ENCODE data around the gene SPINK8. TPM values are rescaled to one million over a fixed set of nuclear protein-coding genes. Genes with fewer than 3 reads are reported as not detected.

SPINK8 gene
- total RNA-seq, 4 donors from 2014 or later, result not detected

- intact Hi-C loops (cut with DNase I), result no loop called here
- Histone ChIP-seq H3K27me3 (no peaks in the 10 kb centered on the region), H3K27ac (no peak overlapping the region), H3K9me3 (no peaks in the 10 kb centered on the region), H3K4me3 (replicated peaks in 1 of 3) (no peak overlapping the region), H3K4me1 (no peaks in the 10 kb centered on the region), H3K36me3 (peaks cover 14 to 19% of the 10 kb centered on the region in 2 donors)
- WGBS, 2 donors, result 90 to 93% methylated on average over 1 of the region's 1 CpG
- TF ChIP-seq POLR2A (IDR thresholded peaks at IDR 0.05) (no peak), CTCF (IDR thresholded peaks at IDR 0.05) (no peak)
- no peak for DNase-seq
Observed at GRCh38 chr3:48289659-48290058, 43.8 kb downstream of the SPINK8 start.

GRCh38 chr3:48287034-48287433 lies 46.4 kb downstream of the SPINK8 start:
- no peak overlapping the region for H3K27ac ChIP-seq
- intact Hi-C loops (cut with DNase I), result no loop called here
- H3K36me3 ChIP-seq, result no peaks in the 10 kb centered on the region
- H3K9me3 ChIP-seq, result no peaks in the 10 kb centered on the region
- H3K4me1 ChIP-seq, result no peaks in the 10 kb centered on the region
- no peaks in the 10 kb centered on the region for H3K27me3 ChIP-seq
- H3K4me3 ChIP-seq (replicated peaks in 1 of 3), result no peak overlapping the region
- DNase-seq, result no peak
- TF ChIP-seq POLR2A (IDR thresholded peaks at IDR 0.05) (no peak), CTCF (IDR thresholded peaks at IDR 0.05) (no peak)

DNA sequence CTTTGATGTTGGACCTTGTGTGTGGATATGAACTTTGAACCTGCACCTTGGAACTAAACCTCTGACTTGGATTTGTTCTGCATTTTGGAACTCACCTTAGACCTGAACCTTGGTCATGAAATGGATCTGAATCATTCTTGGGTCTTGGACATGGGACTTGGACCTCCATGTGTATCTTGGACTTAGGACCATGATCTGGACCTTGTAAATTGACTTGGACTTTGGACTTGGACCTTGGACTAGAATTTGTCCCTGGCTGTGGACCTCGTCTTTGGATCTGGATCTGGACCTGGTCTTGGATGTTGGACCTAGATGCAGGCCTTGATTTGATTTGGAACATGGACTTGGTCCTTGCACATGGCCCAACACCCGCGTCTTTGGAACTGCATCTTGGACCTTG lies 47.2 kb downstream of the SPINK8 start:
- Histone ChIP-seq H3K4me1 (no peaks in the 10 kb centered on the region), H3K9me3 (no peaks in the 10 kb centered on the region), H3K36me3 (no peaks in the 10 kb centered on the region), H3K27ac (no peak overlapping the region), H3K27me3 (no peaks in the 10 kb centered on the region), H3K4me3 (replicated peaks in 1 of 3) (no peak overlapping the region)
- TF ChIP-seq POLR2A (IDR thresholded peaks at IDR 0.05) (no peak), CTCF (IDR thresholded peaks at IDR 0.05) (no peak)
- WGBS, 2 donors, result 89 to 96% methylated on average over 3 of the region's 3 CpGs
- intact Hi-C loops (cut with DNase I), result no loop called here
- no peak for DNase-seq

DNA sequence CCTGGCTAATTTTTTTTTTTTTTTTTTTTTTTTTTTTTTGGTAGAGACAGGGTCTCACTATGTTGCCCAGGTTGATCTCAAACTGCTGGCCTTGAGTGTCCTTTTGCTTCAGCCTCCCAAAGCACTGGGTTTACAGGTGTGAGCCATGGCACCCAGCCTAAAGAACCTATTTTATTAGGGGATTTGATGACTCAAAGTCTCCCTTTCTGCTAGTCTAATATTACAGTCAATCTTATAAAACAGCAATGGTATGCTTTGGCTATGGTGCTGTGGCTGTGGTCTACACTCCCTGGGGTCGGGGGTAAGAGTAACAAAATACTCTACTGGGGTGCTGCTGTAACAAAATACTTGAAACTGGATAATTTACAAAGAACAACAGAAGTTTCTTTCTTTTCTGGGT lies 47.8 kb downstream of the SPINK8 start:
- 90 to 94% methylated on average over 1 of the region's 1 CpG for WGBS, 2 donors
- no peaks in the 10 kb centered on the region for H3K27me3 ChIP-seq
- no peak for TF ChIP-seq CTCF (IDR thresholded peaks at IDR 0.05)
- TF ChIP-seq POLR2A (IDR thresholded peaks at IDR 0.05), result no peak
- intact Hi-C loops (cut with DNase I), result no loop called here
- H3K36me3 ChIP-seq, result no peaks in the 10 kb centered on the region
- no peaks in the 10 kb centered on the region for H3K9me3 ChIP-seq
- H3K27ac ChIP-seq, result no peak overlapping the region
- no peak for DNase-seq
- H3K4me3 ChIP-seq (replicated peaks in 1 of 3), result no peak overlapping the region
- no peaks in the 10 kb centered on the region for H3K4me1 ChIP-seq

GRCh38 chr3:48285132-48285531 lies 48.3 kb downstream of the SPINK8 start:
- no peaks in the 10 kb centered on the region for H3K9me3 ChIP-seq
- intact Hi-C loops (cut with DNase I), result no loop called here
- no peaks in the 10 kb centered on the region for H3K4me1 ChIP-seq
- no peak overlapping the region for H3K27ac ChIP-seq
- no peaks in the 10 kb centered on the region for H3K36me3 ChIP-seq
- TF ChIP-seq CTCF (IDR thresholded peaks at IDR 0.05) (no peak), POLR2A (IDR thresholded peaks at IDR 0.05) (no peak)
- 89 to 95% methylated on average over 1 of the region's 1 CpG for WGBS, 2 donors
- DNase-seq, result no peak
- no peak overlapping the region for H3K4me3 ChIP-seq (replicated peaks in 1 of 3)
- no peaks in the 10 kb centered on the region for H3K27me3 ChIP-seq
